K562 (cell line): ENCODE results near the gene HEMGN. TPM values are rescaled to one million over a fixed set of nuclear protein-coding genes. Genes with fewer than 3 reads are reported as not detected.

ENCODE experiments used
- CBFB ChIP-seq: sonication (generic); formaldehyde crosslinking; IDR thresholded peaks from 2 replicates; pipeline ENCODE4 v1.4.0; 2020; ENCODE audit warnings: mild to moderate bottlenecking, missing genetic modification reagents
- CCAR2 ChIP-seq: fragments of 200-400 bp; formaldehyde crosslinking; IDR thresholded peaks from 2 replicates; pipeline ENCODE4 v1.6.1; 2017; ENCODE audit warnings: mild to moderate bottlenecking, low read depth, low read length
- CGGBP1 ChIP-seq: fragments of 250-450 bp; sonication (Bioruptor Pico); IDR thresholded peaks from 2 replicates; pipeline ENCODE4 v1.9.0; 2021; ENCODE audit warnings: mild to moderate bottlenecking
- ETV5 ChIP-seq: sonication (generic); formaldehyde crosslinking; IDR thresholded peaks from 2 replicates; pipeline ENCODE4 v1.4.0; 2020; ENCODE audit warnings: low read depth, mild to moderate bottlenecking, missing genetic modification reagents
- GABPB2 ChIP-seq: fragments of 250-450 bp; sonication (Bioruptor Pico); conservative IDR thresholded peaks from 2 replicates; pipeline ENCODE4 v1.5.1; 2021; ENCODE audit warnings: mild to moderate bottlenecking
- HMG20A ChIP-seq: fragments of 450-650 bp; formaldehyde crosslinking; conservative IDR thresholded peaks from 2 replicates; pipeline ENCODE4 v1.4.0; 2020; ENCODE audit warnings: mild to moderate bottlenecking, mixed read lengths
- ID3 ChIP-seq, 2 experiments: fragments of 250-450 bp in 1 of 2; fragments of 450-650 bp in 1 of 2; sonication (Bioruptor Pico) in 1 of 2; IDR thresholded peaks; 2 replicates each; pipeline versions ENCODE4 v1.6.1 to v1.8.0; 2016 to 2021; ENCODE audit warnings: mild to moderate bottlenecking in 2 of 2, moderate library complexity in 2 of 2, missing compliant biosample characterization in 1 of 2, missing genetic modification characterization in 1 of 2
- KAT7 ChIP-seq: sonication (generic); formaldehyde crosslinking; IDR thresholded peaks from 2 replicates; pipeline ENCODE4 v1.8.0; 2022; ENCODE audit warnings: missing genetic modification reagents, mild to moderate bottlenecking, borderline replicate concordance
- POU5F1 ChIP-seq: fragments of 150-350 bp; IDR thresholded peaks from 2 replicates; pipeline ENCODE4 v1.6.1; 2014; ENCODE audit warnings: borderline replicate concordance, low read length, low read depth, mild to moderate bottlenecking; ENCODE audit not compliant: partially characterized antibody
- PREB ChIP-seq: sonication (generic); formaldehyde crosslinking; IDR thresholded peaks from 2 replicates; pipeline ENCODE4 v1.8.1; 2023; ENCODE audit warnings: mild to moderate bottlenecking, missing genetic modification reagents
- PYGO2 ChIP-seq: fragments of 450-650 bp; IDR thresholded peaks from 2 replicates; pipeline ENCODE4 v1.6.1; 2016; ENCODE audit warnings: mild to moderate bottlenecking, missing genetic modification characterization, moderate library complexity, missing compliant biosample characterization
- SMARCA5 ChIP-seq: fragments of 450-650 bp; IDR thresholded peaks from 2 replicates; pipeline ENCODE4 v1.6.1; 2016
- TCF7L2 ChIP-seq: fragments of 150-350 bp; IDR thresholded peaks from 2 replicates; pipeline ENCODE4 v1.6.1; 2016; ENCODE audit warnings: low read depth, mild to moderate bottlenecking, low read length, moderate library complexity
- TFE3 ChIP-seq: fragments of 450-650 bp; formaldehyde crosslinking; IDR thresholded peaks from 2 replicates; pipeline ENCODE4 v1.4.0; 2020; ENCODE audit warnings: mild to moderate bottlenecking, mixed read lengths
- ZBTB34 ChIP-seq: fragments of 250-450 bp; sonication (Bioruptor Pico); IDR thresholded peaks from 2 replicates; pipeline ENCODE4 v1.8.0; 2021; ENCODE audit warnings: mild to moderate bottlenecking, moderate library complexity
- ZFP1 ChIP-seq: fragments of 450-650 bp; formaldehyde crosslinking; IDR thresholded peaks from 2 replicates; pipeline ENCODE4 v1.4.0; 2020; ENCODE audit warnings: mild to moderate bottlenecking, mixed read lengths
- ZNF146 ChIP-seq: IDR thresholded peaks from one replicate; pipeline ENCODE4 v1.6.1; 2018; ENCODE audit warnings: missing compliant biosample characterization; ENCODE audit not compliant: unreplicated experiment
- ZNF253 ChIP-seq: fragments of 250-450 bp; sonication (Bioruptor Pico); conservative IDR thresholded peaks from 2 replicates; pipeline ENCODE4 v1.6.1; 2021; ENCODE audit warnings: mild to moderate bottlenecking
- ZNF639 ChIP-seq, 2 experiments: fragments of 200-800 bp in 1 of 2; sonication (Bioruptor generic) in 1 of 2; sonication (generic) in 1 of 2; formaldehyde crosslinking in 1 of 2; IDR thresholded peaks in 1 of 2; conservative IDR thresholded peaks in 1 of 2; 2 replicates each; pipeline versions ENCODE4 v1.5.0 to v1.6.1; 2016 to 2020; ENCODE audit warnings: missing compliant biosample characterization in 1 of 2, missing genetic modification characterization in 1 of 2, missing genetic modification reagents in 1 of 2
- polyA plus RNA-seq, 8 experiments: library from polyadenylated mRNA; depleted of rRNA in 4 of 8; stranded (reverse) in 5 of 8; unstranded in 3 of 8; fragments of >200 nt; fragmentation: Nextera tagmentation in 2 of 8; fragmentation: Illumina TruSeq in 1 of 8; extraction: Ambion mirVana in 2 of 8; extraction: Trizol in 1 of 8; gene quantifications; 2 replicates each; pipeline versions ENCODE4 v1.2.1 to v1.2.3, GENCODE V29; 2011 to 2014; ENCODE audit warnings: inconsistent platforms in 1 of 8, missing spikeins in 1 of 8
- total RNA-seq, 7 experiments: library from RNA; depleted of rRNA in 6 of 7; stranded (reverse); fragments of >200 nt in 6 of 7; fragmentation: Illumina TruSeq in 2 of 7; extraction: Trizol in 2 of 7; gene quantifications; 2 replicates each; pipeline versions ENCODE4 v1.2.1 to v1.2.3, GENCODE V29; 2011 to 2021; ENCODE audit warnings: low replicate concordance in 1 of 7

Gene HEMGN
- total and polyA plus RNA-seq, 9 of the 15 experiments (the other 6 are each of a cell fraction or from before 2014, with no cell fraction given) = 56.3 to 258 (median 137) TPM

- TF ChIP-seq ID3 (CRISPR knock-in tag; IDR thresholded peaks at IDR 0.05) = no peak
- TF ChIP-seq ID3 (tag; IDR thresholded peaks at IDR 0.05) = no peak; the same call in none of the 2 replicates
- no peak for TF ChIP-seq GABPB2
- TF ChIP-seq ZBTB34 (CRISPR knock-in tag) = no peak
- no peak for TF ChIP-seq POU5F1
- TF ChIP-seq CBFB (CRISPR knock-in tag) = no peak
- no peak for TF ChIP-seq SMARCA5
- no peak for TF ChIP-seq ZNF253
- TF ChIP-seq CGGBP1 = no peak; the same call in 1 of the 2 replicates
- TF ChIP-seq TFE3 = no peak
- no peak for TF ChIP-seq HMG20A (CRISPR knock-in tag)
- TF ChIP-seq ZNF639 (CRISPR knock-in tag; conservative IDR thresholded peaks at IDR 0.05 in 1 of 2, IDR thresholded peaks at IDR 0.05 in 1 of 2) = peak in 1 of 2 experiments; percentile 53; a peak in 2 of 4 replicates
- TF ChIP-seq PYGO2 (tag) = no peak
- TF ChIP-seq CCAR2 = no peak
- no peak for TF ChIP-seq ZFP1 (CRISPR knock-in tag)
- no peak for TF ChIP-seq ETV5
- TF ChIP-seq PREB (CRISPR knock-in tag) = 0 out of 2 replicates have a peak, but pooled peaks have one; percentile 4
- TF ChIP-seq TCF7L2 = no peak
- TF ChIP-seq KAT7 (CRISPR knock-in tag) = no peak; the same call in 1 of the 2 replicates
- no peak for TF ChIP-seq ZNF146 (CRISPR knock-in tag)
These were observed 47.3 kb upstream of the HEMGN start (continued) for GRCh38 chr9:97985058-97985861.
